ES-I3 (cell line): ENCODE measurements around the gene MRPL51.
"Not testable (repeated sequence)": the region's sequence is repeated elsewhere in the genome, so short reads cannot be mapped to it uniquely, and the experiment has no call there.

ENCODE experiments used
- H3K36me3 ChIP-seq: 2 replicates; pipeline ENCODE4 v1.6.1; 2013; ENCODE audit warnings: mild to moderate bottlenecking, low read length, control low read depth, moderate library complexity; ENCODE audit not compliant: insufficient read depth
- H3K4me1 ChIP-seq: 2 replicates; pipeline ENCODE4 v1.6.1; 2013; ENCODE audit warnings: mild to moderate bottlenecking, control low read depth, low read length; ENCODE audit not compliant: insufficient read depth
- H3K9ac ChIP-seq: 2 replicates; pipeline ENCODE4 v1.6.1; 2013; ENCODE audit warnings: low read depth, mild to moderate bottlenecking, low read length, moderate library complexity
- H3K9me3 ChIP-seq: 2 replicates; pipeline ENCODE4 v1.6.1; 2013; ENCODE audit warnings: mild to moderate bottlenecking, low read length, moderate library complexity; ENCODE audit not compliant: control insufficient read depth, insufficient read depth

The MRPL51 gene

DNA sequence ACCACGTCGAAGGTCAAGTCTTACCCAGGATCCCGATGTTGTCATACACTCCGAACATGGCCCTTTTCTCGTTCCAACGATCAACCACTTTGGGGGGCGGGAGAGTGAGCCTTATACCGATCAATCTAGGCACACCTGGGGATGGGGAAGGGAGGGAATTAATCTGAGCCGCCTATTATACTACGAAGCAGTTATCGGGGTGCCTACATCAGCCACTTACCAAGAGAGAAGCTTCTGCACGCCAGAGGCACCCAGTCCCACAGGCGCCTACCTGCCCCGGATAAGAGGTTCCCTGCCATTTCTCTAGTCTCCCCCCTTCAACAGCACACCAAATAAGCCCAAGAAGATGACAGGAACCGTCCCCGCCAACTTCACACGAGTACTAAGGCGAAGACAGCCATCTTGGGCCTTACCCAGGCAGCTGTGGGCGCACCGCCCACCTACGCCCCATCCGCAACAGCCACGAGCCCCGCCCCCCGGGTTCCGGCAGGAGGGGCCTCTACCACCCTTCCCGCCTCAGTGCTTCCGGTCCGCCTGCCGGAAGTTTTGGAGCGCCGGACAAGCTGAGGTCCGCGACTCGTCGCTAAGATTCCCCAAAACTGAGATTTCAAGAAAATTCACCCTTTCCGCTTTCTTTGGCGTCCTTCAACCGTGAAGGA is at the start of gene MRPL51:
Gene MRPL51 (minus strand): TSS at position 425 of the 659 bp plus-strand sequence. CDS start 126 bp downstream, at position 299.
- no peaks in the 10 kb centered on the region for H3K9me3 ChIP-seq
- H3K36me3 ChIP-seq = peaks cover 20% of the 10 kb centered on the region
- no peaks in the 10 kb centered on the region for H3K4me1 ChIP-seq
- peak within 1 kb of the TSS; percentile 83 for H3K9ac ChIP-seq

DNA sequence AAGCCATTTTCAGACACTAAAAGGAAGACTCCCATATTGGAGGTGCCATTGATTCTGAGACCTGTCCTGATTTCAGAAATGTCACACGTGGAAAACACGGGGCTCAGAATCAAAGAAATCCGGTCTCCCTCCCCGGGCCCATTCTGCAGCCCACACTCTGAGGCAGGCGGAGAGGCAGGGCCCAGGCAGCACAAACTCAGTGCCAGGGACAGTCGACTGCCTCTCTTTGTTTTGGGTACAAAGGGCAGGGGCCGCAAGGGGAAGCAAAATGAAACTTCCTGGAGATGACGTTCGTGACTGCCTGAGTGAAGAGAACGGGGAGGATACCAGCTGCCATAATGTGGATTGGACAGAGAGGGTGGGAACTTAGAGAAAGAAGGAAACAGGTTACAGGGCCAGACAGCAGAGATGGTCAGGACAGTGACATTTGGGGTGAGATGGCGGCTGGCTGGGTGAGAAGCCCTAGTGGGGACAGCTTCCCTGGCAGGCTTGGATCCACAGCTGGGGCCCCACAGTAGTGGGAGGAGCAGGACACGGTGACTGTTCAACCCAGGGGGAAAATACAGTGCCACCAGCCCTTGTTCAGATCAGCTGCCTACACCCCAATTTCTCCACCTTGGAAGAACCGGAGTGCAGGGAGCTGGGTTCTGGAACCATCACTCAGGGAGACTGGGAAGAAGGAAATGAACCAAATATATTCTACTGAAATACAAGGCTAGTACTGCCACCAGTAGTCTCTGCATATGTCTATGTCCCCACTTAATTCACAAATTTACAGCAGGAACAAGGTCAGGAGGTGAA is 49.3 kb upstream of the MRPL51 start:
- no peak overlapping the region for H3K9ac ChIP-seq
- peaks cover 6% of the 10 kb centered on the region; the same call in 1 of the 2 replicates for H3K4me1 ChIP-seq
- no peaks in the 10 kb centered on the region; the same call in 1 of the 2 replicates for H3K9me3 ChIP-seq
- peaks cover 12% of the 10 kb centered on the region for H3K36me3 ChIP-seq

DNA sequence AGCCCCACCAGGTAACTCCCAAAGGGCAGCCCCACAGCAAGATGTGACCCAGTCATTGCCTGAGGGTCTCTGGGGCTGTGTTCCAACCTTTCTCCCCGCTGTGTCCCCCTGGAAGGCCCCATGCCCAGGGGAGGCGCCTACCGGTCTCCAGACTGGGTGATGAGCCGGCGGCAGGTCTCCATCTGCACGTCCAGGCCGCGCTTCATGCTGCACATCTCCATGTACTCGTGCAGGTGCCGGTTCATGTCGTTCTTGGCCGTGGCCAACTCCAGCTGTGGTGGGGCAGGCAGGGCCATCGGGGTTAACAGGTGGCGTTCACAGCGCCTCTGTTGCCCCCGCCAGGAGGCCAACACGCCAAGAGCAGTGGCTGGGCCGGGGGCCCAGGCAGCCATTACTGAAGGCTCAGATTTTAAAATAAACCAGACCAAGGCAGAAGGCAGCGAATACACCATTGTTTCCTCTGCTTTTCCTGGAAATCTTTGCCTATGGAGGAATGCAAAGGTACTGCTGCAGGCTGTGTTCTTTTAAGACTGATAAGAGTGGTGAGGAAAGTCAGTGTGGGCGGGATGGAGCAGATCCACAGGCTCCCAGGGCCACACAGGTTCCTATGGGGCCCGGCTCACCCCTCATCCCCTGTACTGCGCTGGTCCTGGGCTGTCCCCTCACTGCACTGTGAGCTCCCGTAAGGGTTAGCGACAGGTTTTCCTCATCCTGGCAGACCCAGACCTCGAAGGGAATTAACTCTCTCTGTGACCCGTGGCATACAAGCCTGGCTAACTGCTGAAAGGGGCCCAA is 48.5 kb upstream of the MRPL51 start:
- H3K9me3 ChIP-seq = no peaks in the 10 kb centered on the region; the same call in 1 of the 2 replicates
- no peak overlapping the region for H3K9ac ChIP-seq
- peaks cover 17% of the 10 kb centered on the region for H3K36me3 ChIP-seq
- peaks cover 6% of the 10 kb centered on the region; the same call in 1 of the 2 replicates for H3K4me1 ChIP-seq

DNA sequence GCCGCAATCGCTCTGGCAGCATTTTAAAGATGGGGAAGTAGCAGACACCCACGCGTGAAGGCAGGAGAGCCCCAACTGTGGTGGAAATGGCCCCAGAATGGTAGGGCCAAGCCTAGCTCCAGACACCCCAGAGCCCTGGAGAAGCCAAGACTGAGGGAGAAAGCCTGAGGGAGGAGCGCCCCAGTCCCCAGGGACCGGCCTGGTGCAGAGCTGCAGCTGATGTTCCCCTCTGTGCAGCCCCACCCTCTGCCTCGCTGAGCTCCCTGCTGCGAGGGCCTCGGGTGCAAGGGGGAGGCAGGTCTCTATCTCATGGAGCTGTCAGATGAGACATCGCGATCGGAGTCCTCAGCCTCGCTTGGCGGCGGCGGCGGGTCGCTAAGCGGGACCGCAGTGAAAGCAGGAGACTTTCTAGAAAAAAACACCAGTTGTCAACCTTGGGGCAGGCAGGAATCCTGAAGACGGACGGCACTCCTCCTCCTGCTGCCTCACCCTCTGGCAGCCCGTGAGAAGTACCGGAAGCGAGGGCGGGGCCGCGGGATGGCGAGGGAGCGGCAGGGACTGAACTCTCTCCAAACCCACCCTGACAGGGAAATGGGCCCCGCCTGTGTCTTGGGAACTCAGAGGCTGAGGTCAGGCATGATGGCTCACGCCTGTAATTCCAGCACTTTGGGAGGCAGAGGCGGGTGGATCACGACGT is 47.3 kb upstream of the MRPL51 start:
- Histone ChIP-seq H3K9me3 (no peaks in the 10 kb centered on the region; the same call in 1 of the 2 replicates), H3K9ac (no peak overlapping the region), H3K36me3 (peaks cover 28% of the 10 kb centered on the region), H3K4me1 (peaks cover 6% of the 10 kb centered on the region; the same call in 1 of the 2 replicates)

DNA sequence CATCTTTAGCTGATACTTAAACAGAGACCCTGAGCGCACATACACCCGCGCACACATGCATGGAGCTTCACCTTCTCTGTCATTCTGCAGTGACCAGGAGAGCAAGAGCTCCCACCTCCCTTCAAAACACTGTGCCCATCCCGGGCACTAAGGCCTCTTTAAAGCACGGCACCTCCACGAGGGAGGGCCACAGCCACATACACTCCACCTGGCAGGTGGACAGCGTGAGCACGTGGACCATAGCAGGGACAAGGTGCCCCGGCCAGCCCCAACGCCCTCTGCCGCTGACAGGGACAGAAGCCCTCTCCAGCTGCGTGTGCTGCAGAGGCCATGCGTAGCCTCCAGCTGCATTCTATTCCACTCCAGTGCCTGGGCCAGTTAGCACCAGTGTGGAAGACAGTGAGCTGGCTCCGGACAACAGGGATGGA is 46.7 kb upstream of the MRPL51 start:
- no peak overlapping the region for H3K9ac ChIP-seq
- H3K9me3 ChIP-seq = no peaks in the 10 kb centered on the region; the same call in 1 of the 2 replicates
- H3K36me3 ChIP-seq = peaks cover 28% of the 10 kb centered on the region
- peaks cover 6% of the 10 kb centered on the region; the same call in 1 of the 2 replicates for H3K4me1 ChIP-seq

DNA sequence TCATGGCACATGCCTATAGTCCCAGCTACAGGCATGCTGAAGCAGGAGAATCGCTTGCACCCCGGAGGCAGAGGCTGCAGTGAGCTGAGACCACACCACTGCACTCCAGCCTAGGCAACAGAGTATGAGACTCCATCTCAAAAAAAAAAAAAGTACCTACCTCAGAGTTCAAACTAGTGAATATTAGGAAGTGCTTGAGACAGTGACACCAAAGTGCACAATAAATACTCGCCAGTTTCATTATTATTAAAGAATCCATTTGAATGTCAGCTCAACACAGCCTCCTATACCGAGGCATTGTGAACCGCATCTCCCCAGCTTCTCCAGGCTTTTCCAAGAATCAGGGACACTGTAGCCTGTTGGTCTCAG is 46.2 kb upstream of the MRPL51 start:
- H3K9ac ChIP-seq = no peak overlapping the region
- no peaks in the 10 kb centered on the region for H3K9me3 ChIP-seq
- H3K4me1 ChIP-seq = peaks cover 6% of the 10 kb centered on the region; the same call in 1 of the 2 replicates
- H3K36me3 ChIP-seq = peaks cover 25% of the 10 kb centered on the region

DNA sequence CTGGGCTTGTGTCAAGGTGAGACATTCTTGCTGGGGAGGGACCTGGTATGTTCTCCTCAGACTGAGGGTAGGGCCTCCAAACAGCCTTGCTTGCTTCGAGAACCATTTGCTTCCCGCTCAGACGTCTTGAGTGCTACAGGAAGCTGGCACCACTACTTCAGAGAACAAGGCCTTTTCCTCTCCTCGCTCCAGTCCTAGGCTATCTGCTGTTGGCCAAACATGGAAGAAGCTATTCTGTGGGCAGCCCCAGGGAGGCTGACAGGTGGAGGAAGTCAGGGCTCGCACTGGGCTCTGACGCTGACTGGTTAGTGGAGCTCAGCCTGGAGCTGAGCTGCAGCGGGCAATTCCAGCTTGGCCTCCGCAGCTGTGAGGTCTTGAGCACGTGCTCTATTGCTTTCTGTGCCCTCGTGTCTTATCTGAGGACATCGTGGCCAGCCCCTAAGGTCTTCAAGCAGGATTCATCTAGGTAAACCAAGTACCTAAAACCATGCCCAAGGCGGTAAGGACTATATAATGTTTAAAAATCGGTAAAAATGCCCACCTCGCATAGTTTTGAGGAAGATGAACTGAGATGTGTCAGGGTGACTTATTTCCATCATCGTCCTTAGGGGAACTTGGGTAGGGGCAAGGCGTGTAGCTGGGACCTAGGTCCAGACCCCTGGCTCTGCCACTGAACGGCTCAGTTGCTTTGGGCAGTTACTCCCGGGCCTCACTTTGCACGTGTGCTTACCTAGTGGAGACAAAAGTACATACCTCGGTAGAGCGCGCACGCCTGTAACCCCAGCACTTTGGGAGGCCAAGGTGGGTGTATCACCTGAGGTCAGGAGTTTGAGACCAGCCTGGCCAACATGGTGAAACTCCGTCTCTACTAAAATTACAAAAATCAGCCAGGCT is 45.6 kb upstream of the MRPL51 start:
- peaks cover 6% of the 10 kb centered on the region; the same call in 1 of the 2 replicates for H3K4me1 ChIP-seq
- H3K9me3 ChIP-seq = no peaks in the 10 kb centered on the region
- no peak overlapping the region for H3K9ac ChIP-seq
- peaks cover 25% of the 10 kb centered on the region for H3K36me3 ChIP-seq

DNA sequence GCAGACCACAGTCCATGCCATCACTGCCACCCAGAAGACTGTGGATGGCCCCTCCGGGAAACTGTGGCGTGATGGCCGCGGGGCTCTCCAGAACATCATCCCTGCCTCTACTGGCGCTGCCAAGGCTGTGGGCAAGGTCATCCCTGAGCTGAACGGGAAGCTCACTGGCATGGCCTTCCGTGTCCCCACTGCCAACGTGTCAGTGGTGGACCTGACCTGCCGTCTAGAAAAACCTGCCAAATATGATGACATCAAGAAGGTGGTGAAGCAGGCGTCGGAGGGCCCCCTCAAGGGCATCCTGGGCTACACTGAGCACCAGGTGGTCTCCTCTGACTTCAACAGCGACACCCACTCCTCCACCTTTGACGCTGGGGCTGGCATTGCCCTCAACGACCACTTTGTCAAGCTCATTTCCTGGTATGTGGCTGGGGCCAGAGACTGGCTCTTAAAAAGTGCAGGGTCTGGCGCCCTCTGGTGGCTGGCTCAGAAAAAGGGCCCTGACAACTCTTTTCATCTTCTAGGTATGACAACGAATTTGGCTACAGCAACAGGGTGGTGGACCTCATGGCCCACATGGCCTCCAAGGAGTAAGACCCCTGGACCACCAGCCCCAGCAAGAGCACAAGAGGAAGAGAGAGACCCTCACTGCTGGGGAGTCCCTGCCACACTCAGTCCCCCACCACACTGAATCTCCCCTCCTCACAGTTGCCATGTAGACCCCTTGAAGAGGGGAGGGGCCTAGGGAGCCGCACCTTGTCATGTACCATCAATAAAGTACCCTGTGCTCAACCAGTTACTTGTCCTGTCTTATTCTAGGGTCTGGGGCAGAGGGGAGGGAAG is 44.7 kb upstream of the MRPL51 start:
- not testable (repeated sequence) for H3K4me1 ChIP-seq, H3K9ac ChIP-seq, H3K9me3 ChIP-seq
- H3K36me3 ChIP-seq = peaks cover 25% of the 10 kb centered on the region

DNA sequence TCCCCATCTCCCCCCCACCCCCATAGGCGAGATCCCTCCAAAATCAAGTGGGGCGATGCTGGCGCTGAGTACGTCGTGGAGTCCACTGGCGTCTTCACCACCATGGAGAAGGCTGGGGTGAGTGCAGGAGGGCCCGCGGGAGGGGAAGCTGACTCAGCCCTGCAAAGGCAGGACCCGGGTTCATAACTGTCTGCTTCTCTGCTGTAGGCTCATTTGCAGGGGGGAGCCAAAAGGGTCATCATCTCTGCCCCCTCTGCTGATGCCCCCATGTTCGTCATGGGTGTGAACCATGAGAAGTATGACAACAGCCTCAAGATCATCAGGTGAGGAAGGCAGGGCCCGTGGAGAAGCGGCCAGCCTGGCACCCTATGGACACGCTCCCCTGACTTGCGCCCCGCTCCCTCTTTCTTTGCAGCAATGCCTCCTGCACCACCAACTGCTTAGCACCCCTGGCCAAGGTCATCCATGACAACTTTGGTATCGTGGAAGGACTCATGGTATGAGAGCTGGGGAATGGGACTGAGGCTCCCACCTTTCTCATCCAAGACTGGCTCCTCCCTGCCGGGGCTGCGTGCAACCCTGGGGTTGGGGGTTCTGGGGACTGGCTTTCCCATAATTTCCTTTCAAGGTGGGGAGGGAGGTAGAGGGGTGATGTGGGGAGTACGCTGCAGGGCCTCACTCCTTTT is 44.0 kb upstream of the MRPL51 start:
- Histone ChIP-seq H3K9me3 (no peaks in the 10 kb centered on the region), H3K36me3 (peaks cover 25% of the 10 kb centered on the region), H3K9ac (no peak overlapping the region), H3K4me1 (peaks cover 15% of the 10 kb centered on the region)

DNA sequence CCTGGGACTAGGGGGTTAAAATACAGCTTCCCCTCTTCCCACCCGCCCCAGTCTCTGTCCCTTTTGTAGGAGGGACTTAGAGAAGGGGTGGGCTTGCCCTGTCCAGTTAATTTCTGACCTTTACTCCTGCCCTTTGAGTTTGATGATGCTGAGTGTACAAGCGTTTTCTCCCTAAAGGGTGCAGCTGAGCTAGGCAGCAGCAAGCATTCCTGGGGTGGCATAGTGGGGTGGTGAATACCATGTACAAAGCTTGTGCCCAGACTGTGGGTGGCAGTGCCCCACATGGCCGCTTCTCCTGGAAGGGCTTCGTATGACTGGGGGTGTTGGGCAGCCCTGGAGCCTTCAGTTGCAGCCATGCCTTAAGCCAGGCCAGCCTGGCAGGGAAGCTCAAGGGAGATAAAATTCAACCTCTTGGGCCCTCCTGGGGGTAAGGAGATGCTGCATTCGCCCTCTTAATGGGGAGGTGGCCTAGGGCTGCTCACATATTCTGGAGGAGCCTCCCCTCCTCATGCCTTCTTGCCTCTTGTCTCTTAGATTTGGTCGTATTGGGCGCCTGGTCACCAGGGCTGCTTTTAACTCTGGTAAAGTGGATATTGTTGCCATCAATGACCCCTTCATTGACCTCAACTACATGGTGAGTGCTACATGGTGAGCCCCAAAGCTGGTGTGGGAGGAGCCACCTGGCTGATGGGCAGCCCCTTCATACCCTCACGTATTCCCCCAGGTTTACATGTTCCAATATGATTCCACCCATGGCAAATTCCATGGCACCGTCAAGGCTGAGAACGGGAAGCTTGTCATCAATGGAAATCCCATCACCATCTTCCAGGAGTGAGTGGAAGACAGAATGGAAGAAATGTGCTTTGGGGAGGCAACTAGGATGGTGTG is 43.1 kb upstream of the MRPL51 start:
- Histone ChIP-seq H3K36me3 (peaks cover 26% of the 10 kb centered on the region), H3K9ac (peak overlapping the region; percentile 88), H3K9me3 (no peaks in the 10 kb centered on the region), H3K4me1 (peaks cover 20% of the 10 kb centered on the region)

DNA sequence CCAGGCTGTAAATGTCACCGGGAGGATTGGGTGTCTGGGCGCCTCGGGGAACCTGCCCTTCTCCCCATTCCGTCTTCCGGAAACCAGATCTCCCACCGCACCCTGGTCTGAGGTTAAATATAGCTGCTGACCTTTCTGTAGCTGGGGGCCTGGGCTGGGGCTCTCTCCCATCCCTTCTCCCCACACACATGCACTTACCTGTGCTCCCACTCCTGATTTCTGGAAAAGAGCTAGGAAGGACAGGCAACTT is 42.6 kb upstream of the MRPL51 start:
- no peaks in the 10 kb centered on the region for H3K9me3 ChIP-seq
- H3K9ac ChIP-seq = peak overlapping the region; percentile 88
- peaks cover 32% of the 10 kb centered on the region for H3K36me3 ChIP-seq
- H3K4me1 ChIP-seq = peaks cover 20% of the 10 kb centered on the region
